DOHH2 (cell line): ENCODE results near the gene PAQR9.

Source experiments
- EZH2phosphoT487 ChIP-seq: fragments of 200-600 bp; sonication (generic); IDR thresholded peaks from 2 replicates; pipeline ENCODE4 v1.6.1; 2017; ENCODE audit warnings: borderline replicate concordance, mild to moderate bottlenecking, antibody characterized with exemption, low read length, moderate library complexity, mixed read lengths
- TF ChIP-seq, protein P1 (sequence below): fragments of 200-600 bp; sonication (generic); IDR thresholded peaks from one replicate; pipeline ENCODE4 v1.5.1; 2014; ENCODE audit warnings: antibody characterized with exemption, mild to moderate bottlenecking, low read depth, low read length; ENCODE audit not compliant: poor library complexity, severe bottlenecking

DNA sequence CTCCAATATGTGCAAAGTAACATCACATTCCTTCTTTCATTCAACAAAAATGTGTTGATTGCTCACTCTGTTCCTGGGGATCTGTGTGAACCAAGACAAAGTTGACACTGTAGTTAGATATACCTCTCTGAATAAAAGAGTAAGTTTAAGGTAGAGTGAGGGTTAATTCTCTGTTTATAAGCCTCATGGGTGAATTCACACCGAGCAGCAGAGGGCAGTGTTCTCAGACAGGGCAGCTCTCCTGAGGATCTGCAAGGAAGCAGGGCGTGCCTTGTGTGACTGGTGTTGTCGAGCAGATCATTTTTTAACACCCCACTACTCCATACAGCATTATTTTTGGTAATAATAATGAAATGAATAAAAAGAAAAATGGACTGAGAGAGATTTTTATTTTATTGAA, 34.4 kb downstream of the PAQR9 start:
- TF ChIP-seq, protein P1, sequence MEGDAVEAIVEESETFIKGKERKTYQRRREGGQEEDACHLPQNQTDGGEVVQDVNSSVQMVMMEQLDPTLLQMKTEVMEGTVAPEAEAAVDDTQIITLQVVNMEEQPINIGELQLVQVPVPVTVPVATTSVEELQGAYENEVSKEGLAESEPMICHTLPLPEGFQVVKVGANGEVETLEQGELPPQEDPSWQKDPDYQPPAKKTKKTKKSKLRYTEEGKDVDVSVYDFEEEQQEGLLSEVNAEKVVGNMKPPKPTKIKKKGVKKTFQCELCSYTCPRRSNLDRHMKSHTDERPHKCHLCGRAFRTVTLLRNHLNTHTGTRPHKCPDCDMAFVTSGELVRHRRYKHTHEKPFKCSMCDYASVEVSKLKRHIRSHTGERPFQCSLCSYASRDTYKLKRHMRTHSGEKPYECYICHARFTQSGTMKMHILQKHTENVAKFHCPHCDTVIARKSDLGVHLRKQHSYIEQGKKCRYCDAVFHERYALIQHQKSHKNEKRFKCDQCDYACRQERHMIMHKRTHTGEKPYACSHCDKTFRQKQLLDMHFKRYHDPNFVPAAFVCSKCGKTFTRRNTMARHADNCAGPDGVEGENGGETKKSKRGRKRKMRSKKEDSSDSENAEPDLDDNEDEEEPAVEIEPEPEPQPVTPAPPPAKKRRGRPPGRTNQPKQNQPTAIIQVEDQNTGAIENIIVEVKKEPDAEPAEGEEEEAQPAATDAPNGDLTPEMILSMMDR: peak; percentile 63
- no peak for TF ChIP-seq EZH2phosphoT487
